ENCODE results near the gene EHBP1L1.

The EHBP1L1 gene

DNA sequence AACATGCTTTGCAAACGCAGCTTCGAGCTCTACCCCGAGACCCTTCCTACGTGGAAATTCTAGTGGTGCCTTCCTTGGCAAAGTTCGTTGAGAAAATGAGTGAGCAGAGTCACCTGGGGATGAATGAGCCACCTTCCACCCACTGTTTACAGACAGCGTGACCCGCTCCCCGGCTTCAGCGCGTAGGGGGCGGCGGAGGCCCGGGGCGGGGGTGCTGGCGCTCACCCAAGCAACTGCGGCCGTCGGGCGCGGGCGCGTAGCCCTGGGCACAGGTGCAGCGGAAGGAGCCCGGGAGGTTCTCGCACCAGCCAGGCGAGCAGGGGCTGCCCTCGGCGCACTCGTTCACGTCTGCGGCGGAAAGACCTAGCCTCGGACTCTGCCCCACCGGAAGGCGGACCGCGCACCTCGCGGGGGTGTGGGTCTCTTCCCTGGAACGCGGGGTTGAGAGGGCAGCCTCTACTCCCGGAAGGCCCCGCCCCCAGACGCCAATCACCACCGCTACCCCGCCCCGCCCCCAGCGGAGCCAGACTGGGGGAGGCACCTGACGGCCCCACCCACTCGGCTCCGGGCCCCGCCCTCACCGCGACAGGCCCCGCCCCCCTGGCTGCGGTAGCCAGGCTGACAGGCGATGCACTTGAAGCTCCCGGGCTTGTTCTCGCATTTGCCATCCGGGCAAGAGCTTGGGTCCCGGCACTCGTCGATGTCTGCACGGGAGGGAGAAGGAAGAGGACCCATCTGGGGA, 29.5 kb upstream of the EHBP1L1 start:
- Histone ChIP-seq H3K36me3 (ENCODE audit: control insufficient read depth, insufficient read depth, low read length) (no peaks in the 10 kb centered on the region), H3K27ac (ENCODE audit: low read length) (no peak overlapping the region), H3K9me3 (ENCODE audit: control insufficient read depth, insufficient read depth, low read length) (no peaks in the 10 kb centered on the region), H3K4me3 (ENCODE audit: low read length) (peak overlapping the region; percentile 60; the same call in 1 of the 2 replicates), H3K27me3 (ENCODE audit: control insufficient read depth, insufficient read depth, low read length) (peaks cover 5% of the 10 kb centered on the region; the same call in 1 of the 2 replicates), H3K4me1 (ENCODE audit: control insufficient read depth, insufficient read depth, low read length) (peaks cover 4% of the 10 kb centered on the region)
- no peak for DNase-seq (ENCODE audit: low read depth, low spot score)
- no CpG with 5 or more reads among the region's 64 CpGs for WGBS (ENCODE audit: insufficient coverage, insufficient read length)

GRCh38 chr11:65547446-65548125, 28.3 kb upstream of the EHBP1L1 start:
- WGBS (ENCODE audit: insufficient coverage, insufficient read length), result no CpG with 5 or more reads among the region's 52 CpGs
- Histone ChIP-seq H3K36me3 (ENCODE audit: control insufficient read depth, insufficient read depth, low read length) (no peaks in the 10 kb centered on the region), H3K9me3 (ENCODE audit: control insufficient read depth, insufficient read depth, low read length) (no peaks in the 10 kb centered on the region), H3K4me1 (ENCODE audit: control insufficient read depth, insufficient read depth, low read length) (peaks cover 7% of the 10 kb centered on the region), H3K4me3 (ENCODE audit: low read length) (0 out of 2 replicates have a peak overlapping the region, but pooled peaks have one; percentile 2), H3K27ac (ENCODE audit: low read length) (no peak overlapping the region), H3K27me3 (ENCODE audit: control insufficient read depth, insufficient read depth, low read length) (peaks cover 5% of the 10 kb centered on the region; the same call in 1 of the 2 replicates)
- no peak for DNase-seq (ENCODE audit: low read depth, low spot score)

DNA sequence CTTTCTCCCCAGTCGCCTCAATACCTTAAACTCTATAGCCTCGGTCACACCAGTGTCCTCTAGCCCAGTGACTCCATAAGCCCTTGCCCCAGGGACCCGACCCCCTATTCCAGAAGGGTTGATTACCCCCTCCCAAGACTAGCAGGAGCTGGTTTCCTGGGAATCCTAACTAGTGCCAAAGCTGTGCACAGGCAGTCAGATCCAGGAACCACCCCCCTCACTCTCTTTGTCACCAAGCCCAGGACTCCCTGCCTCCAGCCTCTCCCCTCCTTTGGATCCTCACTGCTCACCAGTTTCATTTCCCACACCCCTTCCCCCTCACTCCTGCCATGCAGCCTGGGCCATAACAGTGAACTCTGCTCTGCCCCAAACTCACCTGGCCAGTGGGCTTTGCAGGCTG, 27.5 kb upstream of the EHBP1L1 start:
- Histone ChIP-seq H3K36me3 (ENCODE audit: control insufficient read depth, insufficient read depth, low read length) (no peaks in the 10 kb centered on the region), H3K27ac (ENCODE audit: low read length) (no peak overlapping the region), H3K4me3 (ENCODE audit: low read length) (no peak overlapping the region), H3K9me3 (ENCODE audit: control insufficient read depth, insufficient read depth, low read length) (no peaks in the 10 kb centered on the region), H3K27me3 (ENCODE audit: control insufficient read depth, insufficient read depth, low read length) (peaks cover 5% of the 10 kb centered on the region; the same call in 1 of the 2 replicates), H3K4me1 (ENCODE audit: control insufficient read depth, insufficient read depth, low read length) (peaks cover 9% of the 10 kb centered on the region)
- WGBS (ENCODE audit: insufficient coverage, insufficient read length), result no CpG with 5 or more reads among the region's 3 CpGs
- DNase-seq (ENCODE audit: low read depth, low spot score), result no peak

DNA sequence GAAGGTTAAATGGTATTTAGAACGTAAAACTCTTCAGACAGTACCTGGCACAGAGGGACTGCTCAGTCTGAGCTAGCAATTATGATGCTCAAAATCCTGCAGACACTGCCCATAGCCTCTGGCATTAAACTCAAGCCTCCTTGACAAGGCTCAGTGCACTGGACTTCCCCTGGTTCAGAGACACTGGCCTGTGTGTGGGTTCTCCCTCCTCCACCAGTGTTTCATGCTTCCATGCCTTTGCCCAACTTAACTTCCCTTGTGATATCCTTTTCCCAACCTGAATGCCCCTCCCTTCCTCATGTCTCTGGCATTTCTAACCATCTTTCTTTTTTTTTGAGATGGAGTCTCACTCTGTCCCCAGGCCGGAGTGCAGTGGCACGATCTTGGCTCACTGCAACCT, 26.8 kb upstream of the EHBP1L1 start:
- Histone ChIP-seq H3K27ac (ENCODE audit: low read length) (no peak overlapping the region), H3K4me1 (ENCODE audit: control insufficient read depth, insufficient read depth, low read length) (peaks cover 10% of the 10 kb centered on the region), H3K27me3 (ENCODE audit: control insufficient read depth, insufficient read depth, low read length) (peaks cover 5% of the 10 kb centered on the region; the same call in 1 of the 2 replicates), H3K4me3 (ENCODE audit: low read length) (no peak overlapping the region), H3K9me3 (ENCODE audit: control insufficient read depth, insufficient read depth, low read length) (no peaks in the 10 kb centered on the region), H3K36me3 (ENCODE audit: control insufficient read depth, insufficient read depth, low read length) (no peaks in the 10 kb centered on the region)
- DNase-seq (ENCODE audit: low read depth, low spot score), result no peak
- WGBS (ENCODE audit: insufficient coverage, insufficient read length), result no CpG with 5 or more reads among the region's 3 CpGs

GRCh38 chr11:65551572-65552387, 24.1 kb upstream of the EHBP1L1 start:
- no peak for DNase-seq (ENCODE audit: low read depth, low spot score)
- Histone ChIP-seq H3K27ac (ENCODE audit: low read length) (no peak overlapping the region), H3K36me3 (ENCODE audit: control insufficient read depth, insufficient read depth, low read length) (no peaks in the 10 kb centered on the region), H3K27me3 (ENCODE audit: control insufficient read depth, insufficient read depth, low read length) (no peaks in the 10 kb centered on the region; the same call in 1 of the 2 replicates), H3K9me3 (ENCODE audit: control insufficient read depth, insufficient read depth, low read length) (no peaks in the 10 kb centered on the region), H3K4me3 (ENCODE audit: low read length) (no peak overlapping the region), H3K4me1 (ENCODE audit: control insufficient read depth, insufficient read depth, low read length) (peaks cover 11% of the 10 kb centered on the region)
- WGBS (ENCODE audit: insufficient coverage, insufficient read length), result no CpG with 5 or more reads among the region's 17 CpGs

DNA sequence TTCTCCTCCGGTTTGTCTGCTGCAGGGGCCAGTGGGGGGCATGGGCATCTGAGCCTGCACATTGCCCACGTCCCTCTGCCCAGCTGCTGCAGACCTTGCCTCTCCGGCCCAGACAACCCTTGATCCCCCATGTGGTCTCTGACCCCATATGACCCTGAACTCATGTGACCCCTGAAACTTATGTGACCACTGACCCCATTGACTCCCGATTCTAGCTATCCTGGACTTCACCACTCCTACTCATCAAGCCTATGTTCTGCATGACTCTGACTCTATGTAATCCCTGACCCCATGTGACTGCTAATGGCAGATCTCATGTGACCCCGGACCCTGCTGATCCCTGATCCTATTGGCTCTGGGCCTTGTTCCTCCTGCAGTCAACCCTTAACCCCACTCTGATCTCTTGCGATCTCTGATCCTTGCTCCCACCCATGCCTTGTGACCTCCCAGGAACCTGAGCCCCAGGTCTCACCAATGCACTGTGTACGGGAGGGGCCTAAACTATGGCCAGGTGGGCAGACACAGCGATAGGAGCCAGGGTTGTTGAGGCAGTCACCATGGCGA, 23.4 kb upstream of the EHBP1L1 start:
- no CpG with 5 or more reads among the region's 9 CpGs for WGBS (ENCODE audit: insufficient coverage, insufficient read length)
- no peaks in the 10 kb centered on the region for H3K9me3 ChIP-seq (ENCODE audit: control insufficient read depth, insufficient read depth, low read length)
- no peak overlapping the region for H3K27ac ChIP-seq (ENCODE audit: low read length)
- DNase-seq (ENCODE audit: low read depth, low spot score), result no peak
- H3K4me1 ChIP-seq (ENCODE audit: control insufficient read depth, insufficient read depth, low read length), result peaks cover 9% of the 10 kb centered on the region
- no peak overlapping the region for H3K4me3 ChIP-seq (ENCODE audit: low read length)
- H3K27me3 ChIP-seq (ENCODE audit: control insufficient read depth, insufficient read depth, low read length), result no peaks in the 10 kb centered on the region; the same call in 1 of the 2 replicates
- no peaks in the 10 kb centered on the region for H3K36me3 ChIP-seq (ENCODE audit: control insufficient read depth, insufficient read depth, low read length)

DNA sequence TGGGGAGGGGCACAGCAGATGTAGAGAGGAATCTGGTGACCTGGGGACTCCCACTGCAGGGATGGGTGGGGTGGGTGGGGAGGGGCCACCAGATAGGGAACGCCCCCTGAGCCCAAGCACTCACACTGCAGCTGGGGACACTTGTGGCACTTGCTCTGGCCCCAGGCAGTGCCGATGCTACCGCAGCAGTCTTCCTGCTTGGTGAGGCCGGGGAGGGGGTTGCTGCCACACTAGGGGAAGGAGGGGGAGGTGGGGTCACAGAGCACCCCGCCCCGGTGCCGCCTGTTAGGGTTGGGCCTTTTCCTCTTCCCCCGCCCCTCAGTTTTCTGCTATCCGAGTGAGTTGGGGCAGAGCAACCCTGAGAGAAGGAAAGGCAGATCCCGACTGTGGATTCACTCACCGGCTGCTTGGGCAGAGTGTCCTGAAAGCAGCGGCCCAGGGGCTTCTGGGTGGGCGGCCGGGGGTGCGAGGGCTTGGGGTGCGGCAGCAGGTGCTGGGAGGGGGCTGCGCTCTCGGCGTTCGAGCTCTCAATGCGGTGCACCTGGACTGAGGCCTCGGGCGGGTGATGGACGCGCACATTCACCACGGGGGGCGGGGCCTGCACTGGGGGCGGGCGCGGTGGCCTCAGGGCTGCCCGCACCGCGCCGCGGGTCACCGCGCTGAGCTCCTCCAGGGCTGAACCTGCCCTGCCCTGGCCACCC, 22.4 kb upstream of the EHBP1L1 start:
- no peak for DNase-seq (ENCODE audit: low read depth, low spot score)
- H3K4me3 ChIP-seq (ENCODE audit: low read length), result peak overlapping the region; percentile 20; the same call in 1 of the 2 replicates
- H3K27ac ChIP-seq (ENCODE audit: low read length), result no peak overlapping the region
- WGBS (ENCODE audit: insufficient coverage, insufficient read length), result no CpG with 5 or more reads among the region's 37 CpGs
- H3K36me3 ChIP-seq (ENCODE audit: control insufficient read depth, insufficient read depth, low read length), result no peaks in the 10 kb centered on the region
- H3K27me3 ChIP-seq (ENCODE audit: control insufficient read depth, insufficient read depth, low read length), result no peaks in the 10 kb centered on the region; the same call in 1 of the 2 replicates
- peaks cover 9% of the 10 kb centered on the region for H3K4me1 ChIP-seq (ENCODE audit: control insufficient read depth, insufficient read depth, low read length)
- H3K9me3 ChIP-seq (ENCODE audit: control insufficient read depth, insufficient read depth, low read length), result no peaks in the 10 kb centered on the region

DNA sequence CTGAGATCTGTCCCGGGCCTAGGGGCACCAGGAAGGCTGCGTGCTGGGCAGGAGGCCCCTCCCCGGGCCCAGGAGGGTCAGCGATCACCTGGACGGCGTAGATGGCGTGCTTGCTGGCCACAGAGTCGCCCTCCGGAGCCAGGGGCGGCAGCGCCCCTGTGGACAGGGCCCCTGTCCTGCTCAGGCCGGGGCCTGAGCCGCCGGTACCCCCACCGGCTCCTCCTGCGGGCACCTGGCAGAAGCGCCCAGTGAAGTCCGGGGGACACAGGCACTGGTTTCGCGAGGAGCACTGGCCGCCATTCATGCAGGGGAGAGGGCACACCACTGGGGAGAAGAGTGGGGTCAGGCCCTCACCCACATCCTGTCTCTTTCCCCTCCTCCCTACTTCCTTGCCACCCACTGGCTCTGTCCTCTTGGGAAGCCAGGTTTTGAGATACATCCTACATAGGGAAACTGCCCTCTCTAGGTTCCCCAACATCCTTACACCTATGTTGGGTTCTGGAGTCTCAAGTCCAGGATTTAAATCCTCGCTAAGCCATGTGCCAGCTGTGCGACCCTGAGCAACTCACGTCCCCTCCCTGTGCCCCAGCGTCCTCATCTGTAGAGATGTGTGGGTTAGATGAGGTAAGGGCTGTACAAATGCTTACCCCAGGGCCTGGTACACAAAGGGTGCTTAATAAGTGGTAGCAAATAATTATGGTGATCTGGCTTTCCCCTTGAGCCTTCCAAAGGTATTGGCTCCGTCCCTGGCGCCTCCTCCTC, 21.6 kb upstream of the EHBP1L1 start:
- Histone ChIP-seq H3K27me3 (ENCODE audit: control insufficient read depth, insufficient read depth, low read length) (no peaks in the 10 kb centered on the region; the same call in 1 of the 2 replicates), H3K27ac (ENCODE audit: low read length) (no peak overlapping the region), H3K4me3 (ENCODE audit: low read length) (peak overlapping the region; percentile 20; the same call in 1 of the 2 replicates), H3K4me1 (ENCODE audit: control insufficient read depth, insufficient read depth, low read length) (peaks cover 15% of the 10 kb centered on the region), H3K36me3 (ENCODE audit: control insufficient read depth, insufficient read depth, low read length) (no peaks in the 10 kb centered on the region), H3K9me3 (ENCODE audit: control insufficient read depth, insufficient read depth, low read length) (no peaks in the 10 kb centered on the region)
- DNase-seq (ENCODE audit: low read depth, low spot score), result no peak
- WGBS (ENCODE audit: insufficient coverage, insufficient read length), result no CpG with 5 or more reads among the region's 27 CpGs

GRCh38 chr11:65554842-65555430, 20.9 kb upstream of the EHBP1L1 start:
- Histone ChIP-seq H3K4me1 (ENCODE audit: control insufficient read depth, insufficient read depth, low read length) (peaks cover 18% of the 10 kb centered on the region), H3K27ac (ENCODE audit: low read length) (no peak overlapping the region), H3K27me3 (ENCODE audit: control insufficient read depth, insufficient read depth, low read length) (no peaks in the 10 kb centered on the region; the same call in 1 of the 2 replicates), H3K9me3 (ENCODE audit: control insufficient read depth, insufficient read depth, low read length) (no peaks in the 10 kb centered on the region), H3K36me3 (ENCODE audit: control insufficient read depth, insufficient read depth, low read length) (no peaks in the 10 kb centered on the region), H3K4me3 (ENCODE audit: low read length) (no peak overlapping the region)
- no CpG with 5 or more reads among the region's 4 CpGs for WGBS (ENCODE audit: insufficient coverage, insufficient read length)
- DNase-seq (ENCODE audit: low read depth, low spot score), result no peak
